MM.1S (cell line): ENCODE data around the gene KCNS3.

Experiments
- DNase-seq: peaks from one replicate; pipeline ENCODE4 v3.0.0-alpha.2; 2015
- H2AFZ ChIP-seq: fragments of 300-600 bp; sonication (generic); 2 replicates; pipeline ENCODE4 v1.6.0; 2016; ENCODE audit warnings: antibody characterized with exemption, low read length
- H3F3A ChIP-seq: fragments of 300-600 bp; sonication (generic); 2 replicates; pipeline ENCODE4 v1.6.1; 2016; ENCODE audit warnings: mild to moderate bottlenecking, antibody characterized with exemption, low read length, moderate library complexity, mixed read lengths; ENCODE audit not compliant: insufficient read depth
- H3K27ac ChIP-seq: fragments of 300-600 bp; sonication (generic); 2 replicates; pipeline ENCODE4 v1.5.1; 2016; ENCODE audit warnings: mild to moderate bottlenecking, low read length
- H3K27me3 ChIP-seq: fragments of 300-600 bp; sonication (generic); replicated peaks from 2 replicates; pipeline ENCODE4 v1.6.0; 2016; ENCODE audit warnings: low read length; ENCODE audit not compliant: insufficient read depth
- H3K36me3 ChIP-seq: fragments of 300-600 bp; sonication (generic); replicated peaks from 2 replicates; pipeline ENCODE4 v1.6.1; 2016; ENCODE audit warnings: mild to moderate bottlenecking, low read length, mixed read lengths; ENCODE audit not compliant: insufficient read depth
- H3K4me1 ChIP-seq: fragments of 300-600 bp; sonication (generic); 2 replicates; pipeline ENCODE4 v1.6.1; 2016; ENCODE audit warnings: low read length, mixed read lengths
- H3K4me2 ChIP-seq: fragments of 300-600 bp; sonication (generic); 2 replicates; pipeline ENCODE4 v1.6.0; 2016; ENCODE audit warnings: low read depth, low read length
- H3K4me3 ChIP-seq: fragments of 300-600 bp; sonication (generic); 2 replicates; pipeline ENCODE4 v1.5.1; 2016; ENCODE audit warnings: low read length, mixed read lengths
- H3K79me2 ChIP-seq: fragments of 300-600 bp; sonication (generic); 2 replicates; pipeline ENCODE4 v1.6.1; 2016; ENCODE audit warnings: mixed run types, low read length, mixed read lengths
- H3K9ac ChIP-seq: fragments of 300-600 bp; sonication (generic); 2 replicates; pipeline ENCODE4 v1.6.1; 2016; ENCODE audit warnings: low read length, mixed read lengths
- H3K9me2 ChIP-seq: fragments of 300-600 bp; sonication (generic); replicated peaks from 2 replicates; pipeline ENCODE4 v1.6.1; 2016; ENCODE audit warnings: mild to moderate bottlenecking, low read length, mixed read lengths; ENCODE audit not compliant: insufficient read depth
- H3K9me3 ChIP-seq: fragments of 300-600 bp; sonication (generic); replicated peaks from 2 replicates; pipeline ENCODE4 v1.6.1; 2016; ENCODE audit warnings: mild to moderate bottlenecking, low read length, mixed read lengths; ENCODE audit not compliant: insufficient read depth
- H4K20me1 ChIP-seq: fragments of 300-600 bp; sonication (generic); 2 replicates; pipeline ENCODE4 v1.6.1; 2016; ENCODE audit warnings: mild to moderate bottlenecking, low read length, moderate library complexity, mixed read lengths; ENCODE audit not compliant: insufficient read depth
- EZH2 ChIP-seq: fragments of 300-600 bp; sonication (generic); optimal IDR thresholded peaks from 2 replicates; pipeline ENCODE3; 2017; ENCODE audit warnings: low read depth, mild to moderate bottlenecking, antibody characterized with exemption, low read length, mixed read lengths
- EZH2phosphoT487 ChIP-seq: fragments of 300-600 bp; sonication (generic); IDR thresholded peaks from 2 replicates; pipeline ENCODE4 v1.6.1; 2018; ENCODE audit warnings: antibody characterized with exemption, low read length
- TF ChIP-seq, protein P1 (sequence below): fragments of 300-600 bp; sonication (generic); IDR thresholded peaks from 2 replicates; pipeline ENCODE4 v1.5.1; 2016; ENCODE audit warnings: antibody characterized with exemption, low read length, mixed read lengths

KCNS3 gene

GRCh38 chr2:17979707-17980106, 101.2 kb downstream of the KCNS3 start:
- Histone ChIP-seq H3K4me2 (no peak overlapping the region), H3K27ac (no peak overlapping the region), H2AFZ (no peak overlapping the region), H3K36me3 (no peaks in the 10 kb centered on the region), H3K9me2 (no peaks in the 10 kb centered on the region), H3K4me3 (no peak overlapping the region), H4K20me1 (no peaks in the 10 kb centered on the region), H3K27me3 (no peaks in the 10 kb centered on the region), H3K9me3 (no peaks in the 10 kb centered on the region), H3K9ac (no peak overlapping the region), H3K4me1 (peaks cover 19% of the 10 kb centered on the region), H3K79me2 (no peaks in the 10 kb centered on the region), H3F3A (no peaks in the 10 kb centered on the region)
- TF ChIP-seq EZH2phosphoT487: no peak
- TF ChIP-seq, protein P1, sequence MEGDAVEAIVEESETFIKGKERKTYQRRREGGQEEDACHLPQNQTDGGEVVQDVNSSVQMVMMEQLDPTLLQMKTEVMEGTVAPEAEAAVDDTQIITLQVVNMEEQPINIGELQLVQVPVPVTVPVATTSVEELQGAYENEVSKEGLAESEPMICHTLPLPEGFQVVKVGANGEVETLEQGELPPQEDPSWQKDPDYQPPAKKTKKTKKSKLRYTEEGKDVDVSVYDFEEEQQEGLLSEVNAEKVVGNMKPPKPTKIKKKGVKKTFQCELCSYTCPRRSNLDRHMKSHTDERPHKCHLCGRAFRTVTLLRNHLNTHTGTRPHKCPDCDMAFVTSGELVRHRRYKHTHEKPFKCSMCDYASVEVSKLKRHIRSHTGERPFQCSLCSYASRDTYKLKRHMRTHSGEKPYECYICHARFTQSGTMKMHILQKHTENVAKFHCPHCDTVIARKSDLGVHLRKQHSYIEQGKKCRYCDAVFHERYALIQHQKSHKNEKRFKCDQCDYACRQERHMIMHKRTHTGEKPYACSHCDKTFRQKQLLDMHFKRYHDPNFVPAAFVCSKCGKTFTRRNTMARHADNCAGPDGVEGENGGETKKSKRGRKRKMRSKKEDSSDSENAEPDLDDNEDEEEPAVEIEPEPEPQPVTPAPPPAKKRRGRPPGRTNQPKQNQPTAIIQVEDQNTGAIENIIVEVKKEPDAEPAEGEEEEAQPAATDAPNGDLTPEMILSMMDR: no peak
- TF ChIP-seq EZH2: no peak
- DNase-seq: no peak

- H3K9me3 ChIP-seq: no peaks in the 10 kb centered on the region
- no peak overlapping the region for H3K9ac ChIP-seq
- H3K36me3 ChIP-seq: no peaks in the 10 kb centered on the region
- no peaks in the 10 kb centered on the region for H4K20me1 ChIP-seq
- no peak overlapping the region for H3K4me3 ChIP-seq
- no peaks in the 10 kb centered on the region for H3K9me2 ChIP-seq
- no peaks in the 10 kb centered on the region for H3F3A ChIP-seq
- no peaks in the 10 kb centered on the region for H3K27me3 ChIP-seq
- no peak overlapping the region for H3K27ac ChIP-seq
- H3K79me2 ChIP-seq: no peaks in the 10 kb centered on the region
- H3K4me1 ChIP-seq: peaks cover 8% of the 10 kb centered on the region
- H2AFZ ChIP-seq: no peak overlapping the region
- no peak for TF ChIP-seq EZH2phosphoT487
- TF ChIP-seq EZH2: no peak
- TF ChIP-seq, protein P1: no peak
- no peak for DNase-seq
- H3K4me2 ChIP-seq: no peak overlapping the region
These were observed 103.5 kb downstream of the KCNS3 start for GRCh38 chr2:17981936-17982335.
